H1 (cell line): ENCODE results near the gene WDR59. TPM values are rescaled to one million over a fixed set of nuclear protein-coding genes. Genes with fewer than 3 reads are reported as not detected.

Experiments
- ASH2L ChIP-seq: fragments of 200-600, 300-600 bp; sonication (generic); IDR thresholded peaks from one replicate; pipeline ENCODE4 v1.7.1; 2017; ENCODE audit warnings: low read length
- BCL11A ChIP-seq, 2 experiments: IDR thresholded peaks; one replicate each; pipeline ENCODE4 v1.6.1; 2011; ENCODE audit warnings: low read depth in 2 of 2, low read length in 2 of 2, mild to moderate bottlenecking in 2 of 2
- BRCA1 ChIP-seq: IDR thresholded peaks from 2 replicates; pipeline ENCODE4 v1.6.1; 2012; ENCODE audit warnings: low read depth, low read length, improper control_type of control experiment
- CREB1 ChIP-seq: IDR thresholded peaks from 2 replicates; pipeline ENCODE4 v1.6.1; 2012; ENCODE audit warnings: inconsistent platforms
- FOSL1 ChIP-seq: IDR thresholded peaks from 2 replicates; pipeline ENCODE4 v1.6.1; 2011; ENCODE audit warnings: mild to moderate bottlenecking, low read depth, low read length, moderate library complexity; ENCODE audit not compliant: insufficient read depth
- NRF1 ChIP-seq: IDR thresholded peaks from 2 replicates; pipeline ENCODE4 v1.6.1; 2011; ENCODE audit warnings: mild to moderate bottlenecking, low read depth, low read length, improper control_type of control experiment
- POU5F1 ChIP-seq: IDR thresholded peaks from 2 replicates; pipeline ENCODE4 v1.6.1; 2011; ENCODE audit warnings: low read depth, mild to moderate bottlenecking, low read length, moderate library complexity
- SIX5 ChIP-seq: IDR thresholded peaks from 2 replicates; pipeline ENCODE4 v1.6.1; 2011; ENCODE audit warnings: mild to moderate bottlenecking, low read depth, low read length
- SRF ChIP-seq: IDR thresholded peaks from 2 replicates; pipeline ENCODE4 v1.6.1; 2011; ENCODE audit warnings: mild to moderate bottlenecking, low read depth, low read length, moderate library complexity
- SUZ12 ChIP-seq: fragments of 200-600 bp; sonication (generic); IDR thresholded peaks from 2 replicates; pipeline ENCODE4 v1.6.1; 2012; ENCODE audit warnings: mild to moderate bottlenecking, inconsistent platforms, low read length, moderate library complexity, mixed read lengths
- polyA plus RNA-seq, 7 experiments: library from polyadenylated mRNA; depleted of rRNA in 3 of 7; stranded (reverse) in 5 of 7; unstranded in 2 of 7; fragments of >200 nt in 5 of 7; fragments of 200-250 nt in 2 of 7; gene quantifications; 1 replicate in 5 of 7; 2 replicates in 1 of 7; 4 replicates in 1 of 7; pipeline versions ENCODE4 v1.2.1 to v1.2.3, GENCODE V29; 2011 to 2013; ENCODE audit warnings: missing spikeins in 2 of 7, mixed read lengths in 2 of 7
- total RNA-seq: library from RNA; stranded (reverse); fragmentation: NEBNext Ultra II Directional; extraction: Animal tissue kit (Norgen Biotek cat#: 25700); gene quantifications from 2 replicates; pipeline ENCODE4 v1.2.1, GENCODE V29; 2021
- TF ChIP-seq, protein P1 (sequence below), 3 experiments: IDR thresholded peaks; 1 replicate in 2 of 3; 2 replicates in 1 of 3; pipeline versions ENCODE4 v1.5.1 to v1.6.1; 2011; ENCODE audit warnings: low read length in 3 of 3, mild to moderate bottlenecking in 3 of 3, inconsistent platforms in 2 of 3, low read depth in 1 of 3, moderate library complexity in 1 of 3; ENCODE audit not compliant: insufficient read depth in 1 of 3; ENCODE audit errors: control extremely low read depth in 1 of 3

Gene WDR59
- total and polyA plus RNA-seq, 2 of the 8 experiments (the other 6 are each of a cell fraction or from before 2014, with no cell fraction given), result 84.2 to 124 TPM

GRCh38 chr16:74998481-74999218, 13.7 kb upstream of the WDR59 start, which contains the start of gene ZNRF1 (continued):
- TF ChIP-seq, protein P1, sequence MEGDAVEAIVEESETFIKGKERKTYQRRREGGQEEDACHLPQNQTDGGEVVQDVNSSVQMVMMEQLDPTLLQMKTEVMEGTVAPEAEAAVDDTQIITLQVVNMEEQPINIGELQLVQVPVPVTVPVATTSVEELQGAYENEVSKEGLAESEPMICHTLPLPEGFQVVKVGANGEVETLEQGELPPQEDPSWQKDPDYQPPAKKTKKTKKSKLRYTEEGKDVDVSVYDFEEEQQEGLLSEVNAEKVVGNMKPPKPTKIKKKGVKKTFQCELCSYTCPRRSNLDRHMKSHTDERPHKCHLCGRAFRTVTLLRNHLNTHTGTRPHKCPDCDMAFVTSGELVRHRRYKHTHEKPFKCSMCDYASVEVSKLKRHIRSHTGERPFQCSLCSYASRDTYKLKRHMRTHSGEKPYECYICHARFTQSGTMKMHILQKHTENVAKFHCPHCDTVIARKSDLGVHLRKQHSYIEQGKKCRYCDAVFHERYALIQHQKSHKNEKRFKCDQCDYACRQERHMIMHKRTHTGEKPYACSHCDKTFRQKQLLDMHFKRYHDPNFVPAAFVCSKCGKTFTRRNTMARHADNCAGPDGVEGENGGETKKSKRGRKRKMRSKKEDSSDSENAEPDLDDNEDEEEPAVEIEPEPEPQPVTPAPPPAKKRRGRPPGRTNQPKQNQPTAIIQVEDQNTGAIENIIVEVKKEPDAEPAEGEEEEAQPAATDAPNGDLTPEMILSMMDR (IDR thresholded peaks at IDR 0.05; ENCODE audit: control extremely low read depth in 1 of 3, insufficient read depth in 1 of 3, low read depth in 1 of 3, low read length in 3 of 3), result peak; percentile 74 to 87 (median 80)
- TF ChIP-seq FOSL1 (no peak), BRCA1 (no peak), NRF1 (peak; percentile 46), BCL11A (IDR thresholded peaks at IDR 0.05; ENCODE audit: low read depth in 2 of 2, low read length in 2 of 2) (no peak), POU5F1 (no peak), ASH2L (peak; percentile 63), CREB1 (peak; percentile 17; the same call in 1 of the 2 replicates), SIX5 (no peak), SRF (no peak), SUZ12 (no peak)
